NB4 (cell line): ENCODE measurements around the gene RSU1.

Source experiments
- DNase-seq: peaks from one replicate; pipeline ENCODE4 v3.0.0; 2010; ENCODE audit warnings: low read depth
- H3K4me3 ChIP-seq: one replicate; pipeline ENCODE4 v1.5.1; 2011; ENCODE audit warnings: mild to moderate bottlenecking, low read depth, low read length, moderate library complexity
- MAX ChIP-seq: IDR thresholded peaks from 2 replicates; pipeline ENCODE4 v1.6.1; 2011; ENCODE audit warnings: low read depth, low read length
- MYC ChIP-seq: IDR thresholded peaks from 2 replicates; pipeline ENCODE4 v1.6.1; 2011; ENCODE audit warnings: low read depth, low read length
- POLR2A ChIP-seq: IDR thresholded peaks from 2 replicates; pipeline ENCODE4 v1.6.1; 2011; ENCODE audit warnings: mild to moderate bottlenecking; ENCODE audit not compliant: insufficient read length; ENCODE audit errors: extremely low read depth
- TF ChIP-seq, protein P1 (sequence below): IDR thresholded peaks from one replicate; pipeline ENCODE4 v1.5.1; 2012; ENCODE audit warnings: low read depth, low read length

RSU1 gene

GRCh38 chr10:16606421-16606820 lies 210.8 kb downstream of the RSU1 start:
- H3K4me3 ChIP-seq, result no peak overlapping the region
- DNase-seq, result peak; percentile 3
- TF ChIP-seq MAX, result no peak
- TF ChIP-seq MYC, result no peak
- TF ChIP-seq, protein P1, sequence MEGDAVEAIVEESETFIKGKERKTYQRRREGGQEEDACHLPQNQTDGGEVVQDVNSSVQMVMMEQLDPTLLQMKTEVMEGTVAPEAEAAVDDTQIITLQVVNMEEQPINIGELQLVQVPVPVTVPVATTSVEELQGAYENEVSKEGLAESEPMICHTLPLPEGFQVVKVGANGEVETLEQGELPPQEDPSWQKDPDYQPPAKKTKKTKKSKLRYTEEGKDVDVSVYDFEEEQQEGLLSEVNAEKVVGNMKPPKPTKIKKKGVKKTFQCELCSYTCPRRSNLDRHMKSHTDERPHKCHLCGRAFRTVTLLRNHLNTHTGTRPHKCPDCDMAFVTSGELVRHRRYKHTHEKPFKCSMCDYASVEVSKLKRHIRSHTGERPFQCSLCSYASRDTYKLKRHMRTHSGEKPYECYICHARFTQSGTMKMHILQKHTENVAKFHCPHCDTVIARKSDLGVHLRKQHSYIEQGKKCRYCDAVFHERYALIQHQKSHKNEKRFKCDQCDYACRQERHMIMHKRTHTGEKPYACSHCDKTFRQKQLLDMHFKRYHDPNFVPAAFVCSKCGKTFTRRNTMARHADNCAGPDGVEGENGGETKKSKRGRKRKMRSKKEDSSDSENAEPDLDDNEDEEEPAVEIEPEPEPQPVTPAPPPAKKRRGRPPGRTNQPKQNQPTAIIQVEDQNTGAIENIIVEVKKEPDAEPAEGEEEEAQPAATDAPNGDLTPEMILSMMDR, result no peak
- TF ChIP-seq POLR2A, result no peak

GRCh38 chr10:16603308-16603707 lies 213.9 kb downstream of the RSU1 start:
- H3K4me3 ChIP-seq, result no peak overlapping the region
- no peak for TF ChIP-seq MYC
- no peak for TF ChIP-seq POLR2A
- no peak for TF ChIP-seq MAX
- TF ChIP-seq, protein P1, result no peak
- no peak for DNase-seq

- no peak for DNase-seq
- TF ChIP-seq MYC (no peak), MAX (no peak), POLR2A (no peak)
- TF ChIP-seq, protein P1, result no peak
- H3K4me3 ChIP-seq, result no peak overlapping the region
These were observed 215.0 kb downstream of the RSU1 start for GRCh38 chr10:16602104-16602775.

GRCh38 chr10:16599662-16600061 lies 217.6 kb downstream of the RSU1 start:
- H3K4me3 ChIP-seq, result no peak overlapping the region
- TF ChIP-seq MAX (no peak), POLR2A (no peak), MYC (no peak)
- TF ChIP-seq, protein P1, result no peak
- DNase-seq, result no peak

DNA sequence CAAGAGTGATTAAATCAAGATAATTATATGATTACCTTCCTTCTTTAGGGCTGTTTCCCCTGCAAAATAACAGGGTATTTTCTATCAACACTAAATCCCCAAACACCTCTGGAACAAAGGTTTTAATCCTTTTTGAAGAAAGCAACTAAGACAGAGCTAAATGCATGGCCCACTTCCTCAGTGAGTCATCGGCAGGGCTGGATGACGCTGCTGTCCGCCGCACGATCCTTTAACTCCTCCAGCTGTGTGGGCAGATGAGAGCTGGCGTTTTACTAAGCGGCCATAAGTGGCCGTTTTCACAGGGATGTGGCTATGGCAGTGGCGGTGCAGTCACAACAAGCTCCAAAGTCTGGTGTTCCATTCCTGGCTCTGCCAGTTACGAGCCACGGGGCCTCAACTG lies 219.6 kb downstream of the RSU1 start:
- DNase-seq, result peak; percentile 82
- no peak overlapping the region for H3K4me3 ChIP-seq
- TF ChIP-seq, protein P1, result no peak
- TF ChIP-seq MYC, result 0 out of 2 replicates have a peak, but pooled peaks have one; percentile 25

GRCh38 chr10:16592378-16592777 lies 224.8 kb downstream of the RSU1 start:
- no peak for DNase-seq
- H3K4me3 ChIP-seq, result no peak overlapping the region
- TF ChIP-seq MAX, result no peak
- no peak for TF ChIP-seq POLR2A
- no peak for TF ChIP-seq MYC
- TF ChIP-seq, protein P1, result no peak
